ENCODE data around the gene LCMT1.

DNA sequence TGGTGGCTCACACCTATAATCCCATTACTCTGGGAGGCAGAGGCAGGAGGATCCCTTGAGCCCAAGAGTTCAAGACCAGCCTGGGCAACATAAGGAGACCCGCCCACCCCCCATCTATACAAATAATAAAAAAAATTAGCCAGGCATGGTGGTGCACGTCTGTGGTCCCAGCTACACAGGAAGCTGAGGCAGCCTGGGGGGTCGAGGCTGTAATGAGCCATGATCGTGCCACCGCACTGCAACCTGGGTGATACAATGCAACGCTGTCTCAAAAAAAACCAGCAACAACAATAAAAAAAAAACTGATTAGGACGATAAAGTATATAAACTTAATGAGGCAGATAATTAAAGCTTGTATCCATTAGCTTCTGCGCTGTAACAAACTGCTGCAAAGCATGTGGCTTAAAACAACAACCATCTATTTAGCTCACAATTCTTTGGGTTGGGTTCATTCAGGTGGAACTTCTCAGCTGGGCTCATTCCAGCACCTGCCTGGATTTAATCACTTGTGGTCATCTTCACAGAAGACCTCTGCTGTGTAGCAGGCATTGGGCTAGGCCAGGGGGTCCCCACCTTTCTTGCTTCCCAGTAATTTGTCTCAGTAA, 45.8 kb downstream of the LCMT1 start:
- TF ChIP-seq, protein P1, sequence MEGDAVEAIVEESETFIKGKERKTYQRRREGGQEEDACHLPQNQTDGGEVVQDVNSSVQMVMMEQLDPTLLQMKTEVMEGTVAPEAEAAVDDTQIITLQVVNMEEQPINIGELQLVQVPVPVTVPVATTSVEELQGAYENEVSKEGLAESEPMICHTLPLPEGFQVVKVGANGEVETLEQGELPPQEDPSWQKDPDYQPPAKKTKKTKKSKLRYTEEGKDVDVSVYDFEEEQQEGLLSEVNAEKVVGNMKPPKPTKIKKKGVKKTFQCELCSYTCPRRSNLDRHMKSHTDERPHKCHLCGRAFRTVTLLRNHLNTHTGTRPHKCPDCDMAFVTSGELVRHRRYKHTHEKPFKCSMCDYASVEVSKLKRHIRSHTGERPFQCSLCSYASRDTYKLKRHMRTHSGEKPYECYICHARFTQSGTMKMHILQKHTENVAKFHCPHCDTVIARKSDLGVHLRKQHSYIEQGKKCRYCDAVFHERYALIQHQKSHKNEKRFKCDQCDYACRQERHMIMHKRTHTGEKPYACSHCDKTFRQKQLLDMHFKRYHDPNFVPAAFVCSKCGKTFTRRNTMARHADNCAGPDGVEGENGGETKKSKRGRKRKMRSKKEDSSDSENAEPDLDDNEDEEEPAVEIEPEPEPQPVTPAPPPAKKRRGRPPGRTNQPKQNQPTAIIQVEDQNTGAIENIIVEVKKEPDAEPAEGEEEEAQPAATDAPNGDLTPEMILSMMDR (IDR thresholded peaks at IDR 0.05) = no peak
- TF ChIP-seq POLR2AphosphoS5 (IDR thresholded peaks at IDR 0.05; ENCODE audit: low read depth, low read length) (no peak), TCF7L2 (IDR thresholded peaks at IDR 0.05; ENCODE audit: low read depth, low read length) (no peak)
